Sigmoid colon (tissue), 7 donors: ENCODE measurements around the gene C22orf39. TPM values are rescaled to one million over a fixed set of nuclear protein-coding genes. Genes with fewer than 3 reads are reported as not detected.

Experiments
- DNase-seq: peaks from one replicate; pipeline ENCODE4 v3.0.0-alpha.2; 2019
- H3K27ac ChIP-seq, 4 donors: fragments of 200-600 bp; sonication (generic); one replicate each; pipeline ENCODE4 v1.5.1; 2016 to 2019; ENCODE audit warnings: mild to moderate bottlenecking in 1 of 4
- H3K27me3 ChIP-seq, 3 donors: fragments of 200-600 bp; sonication (generic); one replicate each; pipeline ENCODE4 v1.5.1; 2019; ENCODE audit warnings: mild to moderate bottlenecking in 1 of 3
- H3K36me3 ChIP-seq, 4 donors: fragments of 200-600 bp; sonication (generic); one replicate each; pipeline ENCODE4 v1.5.1; 2016 to 2019
- H3K4me1 ChIP-seq, 4 donors: fragments of 200-600 bp; sonication (generic); one replicate each; pipeline ENCODE4 v1.5.1; 2017 to 2019
- H3K4me3 ChIP-seq, 4 donors: fragments of 200-600 bp; sonication (generic); one replicate each; pipeline ENCODE4 v1.5.1; 2017 to 2019; ENCODE audit warnings: mild to moderate bottlenecking in 2 of 4, moderate library complexity in 1 of 4
- H3K9me3 ChIP-seq, 4 donors: fragments of 200-600 bp in 3 of 4; sonication (generic) in 3 of 4; one replicate each; pipeline versions ENCODE4 v1.5.1 to v1.6.1; 2013 to 2019
- CTCF ChIP-seq, 4 experiments: fragments of 450-650 bp in 3 of 4; fragments of 200-600 bp in 1 of 4; IDR thresholded peaks; one replicate each; pipeline ENCODE4 v1.5.1; 2016 to 2019; ENCODE audit warnings: antibody characterized with exemption in 4 of 4, mild to moderate bottlenecking in 3 of 4, moderate library complexity in 2 of 4
- EP300 ChIP-seq, 4 donors: sonication (generic); formaldehyde crosslinking; IDR thresholded peaks; one replicate each; pipeline ENCODE4 v1.6.1; 2017; ENCODE audit warnings: antibody characterized with exemption in 4 of 4
- POLR2A ChIP-seq, 2 donors: fragments of 450-650 bp; IDR thresholded peaks; one replicate each; pipeline ENCODE4 v1.6.1; 2016; ENCODE audit warnings: antibody characterized with exemption in 2 of 2, mild to moderate bottlenecking in 2 of 2, moderate library complexity in 2 of 2
- POLR2AphosphoS5 ChIP-seq, 4 donors: sonication (generic); formaldehyde crosslinking; IDR thresholded peaks; one replicate each; pipeline ENCODE4 v1.6.1; 2017; ENCODE audit warnings: antibody characterized with exemption in 4 of 4
- WGBS, 2 donors: extraction: QIAGEN DNeasy Blood & Tissue Kit; methylation state at CpG; one replicate each; pipeline ENCODE4 v1.1.7; 2013; 5-methylcytosine and 5-hydroxymethylcytosine counted together
- intact Hi-C: fragments of 100-400 bp; cut with DNase I; formaldehyde crosslinking; loops from one replicate; pipeline ENCODE4 v1.15.1; 2023
- polyA plus RNA-seq, 3 donors: library from polyadenylated mRNA; stranded (reverse); fragments of 200-250 nt; gene quantifications; one replicate each; pipeline ENCODE4 v1.2.3, GENCODE V29; 2013
- total RNA-seq, 4 donors: library from RNA; depleted of rRNA; stranded (reverse); fragments of >200 nt; gene quantifications; one replicate each; pipeline ENCODE4 v1.1.0, GENCODE V29; 2016
- donor health status: healthy with polysubstance abuse.
- donor health status: Bipolar disorder and iron deficiency.
- donor health status: healthy.

Gene C22orf39
- total and polyA plus RNA-seq, 7 donors, result 25.2 to 135 (median 88.1) TPM

DNA sequence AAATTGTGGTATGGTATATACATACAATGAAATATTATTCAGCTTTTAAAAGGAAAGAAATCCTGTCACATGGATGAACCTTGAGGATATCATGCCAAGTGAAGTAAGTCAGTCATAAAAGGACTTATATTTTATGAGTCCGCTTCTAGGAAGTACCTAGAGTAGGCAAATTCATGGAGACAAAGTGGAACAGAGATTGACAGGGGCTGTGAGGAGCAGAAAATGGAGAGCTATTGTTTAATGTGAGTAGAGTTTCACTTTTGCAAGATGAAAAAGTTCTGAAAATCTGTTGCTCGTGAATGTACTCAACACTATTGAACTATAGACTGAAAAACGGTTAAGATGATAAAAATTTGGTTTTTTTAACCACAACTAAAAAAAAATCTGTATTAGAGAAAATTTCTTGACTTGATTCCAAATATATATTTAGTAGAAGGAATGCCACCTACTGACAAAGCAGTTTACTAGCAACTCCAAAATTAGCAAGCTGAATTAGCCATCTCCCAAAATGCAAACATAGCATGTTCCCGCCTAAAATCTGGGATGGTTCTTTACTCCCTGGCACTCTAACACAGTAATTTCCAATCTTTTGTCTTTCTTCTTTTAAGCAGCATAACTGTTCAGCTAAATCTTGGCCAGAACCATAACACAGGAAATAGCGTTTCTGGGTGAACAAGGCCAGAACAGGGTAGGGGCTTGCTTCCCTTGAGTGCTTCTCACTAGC is 30.0 kb upstream of the C22orf39 start:
- intact Hi-C loops, result loop anchor here (2.0 to 5.0 kb wide), 3 partner anchors 299 to 355 kb away; partner anchors contain the start of genes DGCR2, ESS2 and SLC25A1
- peak overlapping the region in 3 of 4 donors; percentile 90 to 94 (median 92) for H3K27ac ChIP-seq
- 23 to 27% methylated on average over 5 of the region's 5 CpGs for WGBS, 2 donors

DNA sequence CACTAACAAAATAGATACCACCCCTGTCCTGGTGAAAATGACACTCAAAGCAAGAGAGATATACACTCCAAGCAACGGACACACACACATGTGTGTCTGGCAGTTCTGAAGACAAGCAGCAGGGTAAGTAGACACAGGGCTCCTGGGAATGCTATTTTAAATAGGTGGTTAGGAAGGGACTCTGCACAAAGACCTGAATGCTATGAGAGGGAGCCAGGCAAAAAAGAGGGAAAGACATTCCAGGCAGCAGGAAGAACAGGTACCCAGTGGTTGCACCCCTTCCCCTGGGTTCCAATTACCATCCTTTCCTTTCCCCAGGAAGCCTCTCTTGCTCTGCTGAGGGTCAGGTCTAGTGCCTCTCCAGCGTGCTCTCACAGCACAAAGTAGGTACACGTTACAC is 28.5 kb upstream of the C22orf39 start:
- no peaks in the 10 kb centered on the region for H3K27me3 ChIP-seq
- H3K27ac ChIP-seq, result no peak overlapping the region
- 84 to 85% methylated on average over 3 of the region's 3 CpGs for WGBS, 2 donors
- H3K4me1 ChIP-seq, result peaks cover 0 to 35% (median 21%) of the 10 kb centered on the region in 4 donors
- intact Hi-C loops, result loop anchor here (5.0 kb wide), 2 partner anchors 334 to 354 kb away; partner anchors contain the start of genes DGCR2 and ESS2
- TF ChIP-seq EP300 (IDR thresholded peaks at IDR 0.05), result no peak
- no peak for TF ChIP-seq CTCF (IDR thresholded peaks at IDR 0.05)
- no peak for TF ChIP-seq POLR2A (IDR thresholded peaks at IDR 0.05)
- TF ChIP-seq POLR2AphosphoS5 (IDR thresholded peaks at IDR 0.05), result no peak
- no peak overlapping the region for H3K4me3 ChIP-seq
- DNase-seq, result no peak
- H3K36me3 ChIP-seq, result peaks cover 15 to 49% (median 24%) of the 10 kb centered on the region in 4 donors
- H3K9me3 ChIP-seq, result no peaks in the 10 kb centered on the region

More for the DNA sequence above, 30.0 kb upstream of the C22orf39 start:
- peaks cover 0 to 35% (median 21%) of the 10 kb centered on the region in 4 donors for H3K4me1 ChIP-seq
- H3K4me3 ChIP-seq, result peak overlapping the region in 3 of 4 donors; percentile 82 to 97 (median 89)
- peaks cover 7 to 34% (median 13%) of the 10 kb centered on the region in 4 donors for H3K36me3 ChIP-seq
- TF ChIP-seq POLR2AphosphoS5 (IDR thresholded peaks at IDR 0.05) (no peak), CTCF (IDR thresholded peaks at IDR 0.05) (no peak), EP300 (IDR thresholded peaks at IDR 0.05) (no peak), POLR2A (IDR thresholded peaks at IDR 0.05) (no peak)
- no peaks in the 10 kb centered on the region for H3K27me3 ChIP-seq
- no peaks in the 10 kb centered on the region for H3K9me3 ChIP-seq
- DNase-seq, result no peak

- peaks cover 37 to 73% (median 47%) of the 10 kb centered on the region in 4 donors for H3K36me3 ChIP-seq
- no peak overlapping the region for H3K27ac ChIP-seq
- H3K4me3 ChIP-seq, result no peak overlapping the region
- H3K9me3 ChIP-seq, result no peaks in the 10 kb centered on the region
- intact Hi-C loops, result no loop called here
- DNase-seq, result no peak
- peaks cover 0 to 29% (median 15%) of the 10 kb centered on the region in 4 donors for H3K4me1 ChIP-seq
- no peak for TF ChIP-seq POLR2AphosphoS5 (IDR thresholded peaks at IDR 0.05)
- no peak for TF ChIP-seq POLR2A (IDR thresholded peaks at IDR 0.05)
- TF ChIP-seq EP300 (IDR thresholded peaks at IDR 0.05), result no peak
- no peak for TF ChIP-seq CTCF (IDR thresholded peaks at IDR 0.05)
- 71 to 92% methylated on average over 3 of the region's 3 CpGs for WGBS, 2 donors
- H3K27me3 ChIP-seq, result no peaks in the 10 kb centered on the region
These were observed 26.1 kb upstream of the C22orf39 start for GRCh38 chr22:19473578-19473977.

- peaks cover 50 to 87% (median 59%) of the 10 kb centered on the region in 4 donors for H3K36me3 ChIP-seq
- intact Hi-C loops, result no loop called here
- no peak overlapping the region for H3K27ac ChIP-seq
- H3K27me3 ChIP-seq, result no peaks in the 10 kb centered on the region
- WGBS, 2 donors, result 94 to 96% methylated on average over 8 of the region's 8 CpGs
- TF ChIP-seq POLR2AphosphoS5 (IDR thresholded peaks at IDR 0.05) (no peak), CTCF (IDR thresholded peaks at IDR 0.05) (no peak), POLR2A (IDR thresholded peaks at IDR 0.05) (no peak), EP300 (IDR thresholded peaks at IDR 0.05) (no peak)
- H3K4me1 ChIP-seq, result peaks cover 0 to 17% (median 3%) of the 10 kb centered on the region in 4 donors
- no peak for DNase-seq
- no peaks in the 10 kb centered on the region for H3K9me3 ChIP-seq
- H3K4me3 ChIP-seq, result no peak overlapping the region
These were observed 24.7 kb upstream of the C22orf39 start for GRCh38 chr22:19472233-19472632.
